GM06990 (cell line): ENCODE results near the gene MINDY4.

ENCODE experiments used
- DNase-seq: peaks from one replicate; pipeline ENCODE4 v3.0.0-alpha.2; 2011; ENCODE audit not compliant: insufficient read length; ENCODE audit errors: extremely low read depth
- H3K27me3 ChIP-seq: replicated peaks from 2 replicates; pipeline ENCODE4 v1.6.0; 2011; ENCODE audit warnings: low read length; ENCODE audit not compliant: control insufficient read depth, insufficient read depth
- H3K36me3 ChIP-seq: 2 replicates; pipeline ENCODE4 v1.5.1; 2011; ENCODE audit warnings: low read length; ENCODE audit not compliant: control insufficient read depth, insufficient read depth
- H3K4me3 ChIP-seq: replicated peaks from 2 replicates; pipeline ENCODE4 v1.5.1; 2011; ENCODE audit warnings: low read depth, mild to moderate bottlenecking, control low read depth, low read length
- CTCF ChIP-seq: IDR thresholded peaks from 2 replicates; pipeline ENCODE4 v1.5.1; 2011; ENCODE audit warnings: low read length, control low read depth, mild to moderate bottlenecking, inconsistent platforms; ENCODE audit not compliant: insufficient read depth, poor library complexity, severe bottlenecking

Gene MINDY4

GRCh38 chr7:30736291-30736690 lies 34.9 kb upstream of the MINDY4 start:
- DNase-seq, result no peak
- H3K36me3 ChIP-seq, result no peaks in the 10 kb centered on the region
- H3K27me3 ChIP-seq, result no peaks in the 10 kb centered on the region
- TF ChIP-seq CTCF, result no peak
- no peak overlapping the region for H3K4me3 ChIP-seq

DNA sequence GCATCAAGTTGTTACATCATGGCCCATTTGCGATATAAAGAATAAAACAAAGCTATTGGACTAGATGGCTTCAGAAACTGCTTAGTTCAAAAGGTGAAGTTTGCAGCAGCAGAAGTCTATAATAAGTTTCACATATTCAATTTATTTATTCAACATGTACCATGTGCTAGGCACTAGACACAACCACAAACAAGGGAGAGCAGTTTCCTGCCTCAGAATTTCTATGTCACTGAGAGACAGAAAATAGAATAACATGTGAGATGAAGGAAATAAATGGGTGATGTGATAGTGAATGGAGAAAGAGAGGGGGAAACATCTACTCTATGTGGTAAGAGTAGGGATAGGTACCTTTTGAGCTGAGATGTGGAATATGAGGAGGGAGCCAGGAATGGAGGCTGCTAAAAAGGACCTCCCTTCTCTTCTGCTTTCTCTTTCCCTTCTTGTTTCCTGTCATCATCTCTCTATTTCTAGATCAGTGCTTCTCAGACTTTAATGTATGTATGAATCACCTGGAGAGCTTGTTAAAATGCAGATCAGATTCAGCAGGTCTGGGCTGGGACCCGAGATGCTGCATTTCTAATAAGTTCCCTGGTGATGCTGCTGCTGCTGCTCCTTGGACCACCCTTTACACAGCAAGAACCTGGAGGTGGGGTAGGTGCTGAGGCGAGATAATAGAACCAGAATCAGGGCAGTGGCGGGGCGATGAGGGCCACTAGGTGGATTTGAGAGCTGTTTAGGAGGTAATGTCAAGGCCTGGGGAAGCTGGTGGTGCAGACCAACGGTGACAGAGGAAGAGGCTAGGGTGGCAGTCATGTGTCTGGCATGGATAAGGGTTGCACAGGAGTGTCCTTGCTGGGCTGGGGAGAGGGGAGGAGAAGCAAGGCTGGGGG lies 32.9 kb upstream of the MINDY4 start:
- no peaks in the 10 kb centered on the region for H3K36me3 ChIP-seq
- no peaks in the 10 kb centered on the region for H3K27me3 ChIP-seq
- DNase-seq, result no peak
- TF ChIP-seq CTCF, result no peak
- H3K4me3 ChIP-seq, result no peak overlapping the region

- H3K36me3 ChIP-seq, result no peaks in the 10 kb centered on the region
- H3K4me3 ChIP-seq, result no peak overlapping the region
- TF ChIP-seq CTCF, result no peak
- DNase-seq, result no peak
- no peaks in the 10 kb centered on the region for H3K27me3 ChIP-seq
Observed at GRCh38 chr7:30739691-30740090, 31.5 kb upstream of the MINDY4 start.

DNA sequence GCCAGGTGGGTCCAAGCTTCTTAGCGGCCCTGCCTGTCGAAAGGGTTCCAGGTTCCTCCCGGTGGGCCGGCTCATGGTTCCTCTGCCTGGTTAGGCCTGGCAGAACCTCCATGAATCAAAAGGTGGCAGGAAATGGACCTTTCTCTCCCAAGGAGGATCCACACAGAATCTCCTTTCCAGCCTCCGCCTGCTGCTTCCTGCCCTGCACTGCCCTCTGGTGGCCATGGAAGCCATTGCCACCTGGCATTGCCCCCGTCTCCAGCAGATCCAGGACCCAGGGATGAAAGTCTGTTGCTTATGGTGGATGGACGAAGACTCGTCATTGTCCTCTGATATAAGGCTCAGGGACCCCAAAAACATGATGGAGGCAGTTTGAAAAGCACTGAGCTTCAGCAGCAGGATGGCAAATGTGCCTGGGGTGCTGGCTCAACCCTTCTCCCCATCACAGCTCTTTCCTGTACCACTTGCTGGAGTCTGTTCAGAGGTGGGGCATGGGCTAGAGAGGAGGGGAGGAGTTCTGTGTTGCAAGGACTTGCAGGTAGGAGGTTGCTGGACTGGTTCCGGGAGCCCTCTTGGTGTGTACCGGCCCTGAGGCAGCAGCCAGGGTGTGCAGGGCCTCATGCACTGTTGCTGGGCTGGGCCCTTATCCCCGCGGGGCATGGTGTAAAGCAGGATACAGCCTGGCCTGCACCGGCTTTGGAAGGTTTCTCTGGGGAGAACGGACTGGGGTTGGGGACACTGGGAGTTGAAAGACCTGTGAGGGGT lies 30.6 kb upstream of the MINDY4 start:
- peak; percentile 98 for TF ChIP-seq CTCF
- peak; percentile 38 for DNase-seq
- Histone ChIP-seq H3K36me3 (no peaks in the 10 kb centered on the region), H3K27me3 (no peaks in the 10 kb centered on the region), H3K4me3 (no peak overlapping the region)

DNA sequence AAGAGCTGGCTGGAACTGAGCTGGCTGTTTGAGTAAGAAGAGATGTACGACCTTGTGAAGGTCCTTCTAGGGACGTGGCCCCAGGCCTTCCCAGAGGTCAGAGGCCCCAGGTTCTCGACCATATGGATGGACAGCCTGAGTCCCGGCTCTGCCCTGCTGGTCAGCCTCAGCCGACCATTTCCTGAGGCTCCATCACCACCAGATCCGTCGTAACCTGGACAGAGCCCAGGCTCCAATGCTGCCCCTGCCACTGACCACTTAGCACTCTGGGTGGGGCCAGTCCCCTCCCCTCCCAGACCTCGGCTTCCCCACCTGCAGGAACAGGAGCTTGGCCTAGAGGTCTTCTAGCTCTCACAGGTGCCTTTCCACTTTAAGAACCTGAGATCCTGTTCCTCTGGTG lies 29.9 kb upstream of the MINDY4 start:
- TF ChIP-seq CTCF, result no peak
- no peak for DNase-seq
- Histone ChIP-seq H3K4me3 (no peak overlapping the region), H3K27me3 (no peaks in the 10 kb centered on the region), H3K36me3 (no peaks in the 10 kb centered on the region)
